ENCODE measurements around the gene TPBG.
A peak's percentile ranks its signal among the peaks of the same experiment; 100 is the strongest.

The TPBG gene

DNA sequence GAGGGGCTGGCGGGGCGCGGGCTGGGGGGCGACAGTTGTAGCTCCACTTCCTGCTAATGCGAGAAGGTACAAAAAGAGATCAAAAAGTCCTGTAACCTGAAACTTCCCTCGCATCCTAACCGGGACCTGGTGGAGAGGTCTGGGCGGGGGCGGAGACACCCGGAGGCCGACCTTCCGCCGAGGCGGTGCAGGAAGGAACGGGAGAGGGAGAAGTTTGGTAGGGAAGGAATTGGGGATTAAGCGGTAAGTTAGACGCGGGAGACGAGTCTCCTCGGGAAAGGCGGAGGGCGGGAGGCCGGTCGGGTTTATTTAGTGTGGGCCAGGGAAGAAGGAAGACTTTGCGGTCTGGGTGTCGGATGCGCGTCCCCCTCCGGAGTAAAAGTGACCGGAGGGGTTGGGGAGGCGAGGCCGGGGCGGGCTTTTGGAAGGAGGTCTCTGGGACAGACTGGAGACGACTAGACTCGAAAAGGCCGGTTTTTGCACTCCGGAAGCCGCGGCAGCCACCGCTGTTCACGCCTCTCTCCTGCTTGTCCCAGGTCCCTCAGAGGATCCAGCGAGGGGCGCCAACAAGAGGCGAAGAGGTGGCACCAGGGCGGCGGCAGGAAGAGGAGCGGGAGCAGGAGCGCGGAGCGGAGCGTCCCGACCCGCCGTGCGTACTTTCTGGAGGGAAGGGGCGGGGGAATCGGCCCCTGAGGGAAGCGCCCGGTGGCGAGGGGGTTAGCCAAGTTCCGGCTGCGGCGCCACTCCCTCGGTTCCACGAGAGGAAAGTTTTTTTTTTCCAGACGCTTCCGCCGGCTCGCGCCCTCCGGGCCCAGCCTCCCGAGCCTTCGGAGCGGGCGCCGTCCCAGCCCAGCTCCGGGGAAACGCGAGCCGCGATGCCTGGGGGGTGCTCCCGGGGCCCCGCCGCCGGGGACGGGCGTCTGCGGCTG lies 734 bp downstream of the TPBG start:
- H3K27ac Mint-ChIP-seq, result no peak overlapping the region

DNA sequence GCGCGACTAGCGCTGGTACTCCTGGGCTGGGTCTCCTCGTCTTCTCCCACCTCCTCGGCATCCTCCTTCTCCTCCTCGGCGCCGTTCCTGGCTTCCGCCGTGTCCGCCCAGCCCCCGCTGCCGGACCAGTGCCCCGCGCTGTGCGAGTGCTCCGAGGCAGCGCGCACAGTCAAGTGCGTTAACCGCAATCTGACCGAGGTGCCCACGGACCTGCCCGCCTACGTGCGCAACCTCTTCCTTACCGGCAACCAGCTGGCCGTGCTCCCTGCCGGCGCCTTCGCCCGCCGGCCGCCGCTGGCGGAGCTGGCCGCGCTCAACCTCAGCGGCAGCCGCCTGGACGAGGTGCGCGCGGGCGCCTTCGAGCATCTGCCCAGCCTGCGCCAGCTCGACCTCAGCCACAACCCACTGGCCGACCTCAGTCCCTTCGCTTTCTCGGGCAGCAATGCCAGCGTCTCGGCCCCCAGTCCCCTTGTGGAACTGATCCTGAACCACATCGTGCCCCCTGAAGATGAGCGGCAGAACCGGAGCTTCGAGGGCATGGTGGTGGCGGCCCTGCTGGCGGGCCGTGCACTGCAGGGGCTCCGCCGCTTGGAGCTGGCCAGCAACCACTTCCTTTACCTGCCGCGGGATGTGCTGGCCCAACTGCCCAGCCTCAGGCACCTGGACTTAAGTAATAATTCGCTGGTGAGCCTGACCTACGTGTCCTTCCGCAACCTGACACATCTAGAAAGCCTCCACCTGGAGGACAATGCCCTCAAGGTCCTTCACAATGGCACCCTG lies 1.6 kb downstream of the TPBG start:
- DNase-seq (ENCODE audit: low spot score), result no peak
- no peak overlapping the region for H3K27ac Mint-ChIP-seq
- peaks cover 62% of the 10 kb centered on the region for H3K27me3 Mint-ChIP-seq (ENCODE audit: low read depth)
- no peaks in the 10 kb centered on the region for H3K36me3 Mint-ChIP-seq (ENCODE audit: low read depth)
- peak overlapping the region; percentile 65 for H3K4me3 Mint-ChIP-seq
- H3K4me1 Mint-ChIP-seq (ENCODE audit: low read depth), result peaks cover 9% of the 10 kb centered on the region
- H3K9me3 Mint-ChIP-seq, result no peaks in the 10 kb centered on the region

More for the DNA sequence above, 734 bp downstream of the TPBG start:
- Mint-ChIP-seq H3K36me3 (ENCODE audit: low read depth) (no peaks in the 10 kb centered on the region), H3K27me3 (ENCODE audit: low read depth) (peaks cover 64% of the 10 kb centered on the region), H3K4me3 (peak overlapping the region; percentile 74), H3K9me3 (no peaks in the 10 kb centered on the region), H3K4me1 (ENCODE audit: low read depth) (peaks cover 9% of the 10 kb centered on the region)
- DNase-seq (ENCODE audit: low spot score), result no peak

DNA sequence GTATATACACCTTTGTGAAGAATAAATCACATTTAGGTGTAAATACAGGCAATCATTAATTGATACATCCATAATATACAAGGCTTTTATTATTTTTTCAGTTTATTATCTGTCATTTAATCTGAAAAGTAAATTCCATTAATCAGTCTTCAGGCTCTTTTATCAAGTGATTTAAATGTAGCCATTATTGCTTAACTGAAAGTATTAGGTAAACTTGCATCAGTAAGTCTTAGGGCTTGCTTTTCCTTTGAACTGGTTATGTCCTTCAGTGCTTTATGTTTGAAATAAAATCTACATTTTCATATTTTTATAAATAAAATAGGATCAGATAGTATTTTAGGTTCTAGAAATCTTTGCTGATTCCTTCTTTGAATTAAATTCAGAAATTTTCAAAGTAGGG lies 4.1 kb downstream of the TPBG start:
- Mint-ChIP-seq H3K27me3 (ENCODE audit: low read depth) (peaks cover 39% of the 10 kb centered on the region), H3K4me3 (no peak overlapping the region), H3K4me1 (ENCODE audit: low read depth) (peaks cover 9% of the 10 kb centered on the region), H3K9me3 (no peaks in the 10 kb centered on the region), H3K27ac (no peak overlapping the region), H3K36me3 (ENCODE audit: low read depth) (no peaks in the 10 kb centered on the region)
- DNase-seq (ENCODE audit: low spot score), result no peak

DNA sequence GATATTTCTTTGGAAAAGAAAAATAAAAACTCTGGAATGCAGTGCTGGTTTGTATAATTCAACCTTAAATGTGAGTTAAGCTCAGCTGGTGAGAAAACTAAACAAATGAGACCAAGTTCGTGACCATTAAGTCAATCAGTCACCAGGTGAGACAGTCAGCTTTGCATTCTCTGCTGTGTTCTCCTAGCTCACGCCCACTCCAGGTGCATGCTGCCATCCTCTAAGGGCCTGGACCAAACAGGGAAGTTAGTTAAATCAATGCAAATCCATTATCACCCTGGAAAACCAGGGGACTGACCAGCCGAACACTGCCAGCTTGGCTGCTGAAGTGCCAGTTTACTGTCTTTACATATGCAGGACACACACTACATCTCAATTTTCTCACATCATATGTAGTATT lies 7.2 kb downstream of the TPBG start:
- Mint-ChIP-seq H3K4me3 (no peak overlapping the region), H3K27ac (no peak overlapping the region), H3K36me3 (ENCODE audit: low read depth) (no peaks in the 10 kb centered on the region), H3K27me3 (ENCODE audit: low read depth) (peaks cover 16% of the 10 kb centered on the region), H3K9me3 (no peaks in the 10 kb centered on the region), H3K4me1 (ENCODE audit: low read depth) (no peaks in the 10 kb centered on the region)
- no peak for DNase-seq (ENCODE audit: low spot score)

DNA sequence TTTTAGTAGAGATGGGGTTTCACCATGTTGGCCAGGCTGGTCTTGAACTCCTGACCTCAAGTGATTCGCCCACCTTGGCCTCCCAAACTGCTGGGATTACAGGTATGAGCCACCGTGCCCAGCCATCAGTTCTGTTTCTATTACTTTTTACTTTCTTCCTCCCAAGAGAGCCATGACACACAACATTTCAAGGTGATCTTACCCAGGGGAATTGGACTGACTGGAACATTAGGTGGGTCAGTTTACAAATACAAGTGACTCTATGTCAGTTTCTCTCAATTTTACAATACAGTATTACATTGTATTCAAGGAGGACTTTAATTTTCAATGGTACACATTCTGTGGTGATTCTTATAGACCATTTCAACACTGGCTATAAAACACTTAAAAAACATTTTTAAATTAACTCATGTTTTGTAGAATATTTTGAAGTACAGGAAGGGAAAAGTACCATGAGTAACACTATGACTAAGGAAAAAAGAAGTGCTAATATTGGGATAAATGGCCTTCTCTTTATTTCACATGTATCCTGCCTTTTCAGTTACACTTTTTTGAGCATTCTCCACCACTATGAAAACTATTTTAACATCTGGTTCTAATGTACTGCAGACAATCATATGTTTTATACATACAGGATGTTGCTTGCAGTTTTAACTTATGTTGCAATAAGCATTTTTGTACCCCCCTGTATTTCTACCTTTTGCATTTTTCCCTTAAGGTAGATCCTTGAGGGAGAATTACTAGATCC lies 8.4 kb downstream of the TPBG start:
- H3K36me3 Mint-ChIP-seq (ENCODE audit: low read depth), result no peaks in the 10 kb centered on the region
- peaks cover 6% of the 10 kb centered on the region for H3K27me3 Mint-ChIP-seq (ENCODE audit: low read depth)
- no peak for DNase-seq (ENCODE audit: low spot score)
- H3K4me1 Mint-ChIP-seq (ENCODE audit: low read depth), result no peaks in the 10 kb centered on the region
- H3K9me3 Mint-ChIP-seq, result no peaks in the 10 kb centered on the region
- H3K27ac Mint-ChIP-seq, result no peak overlapping the region
- H3K4me3 Mint-ChIP-seq, result no peak overlapping the region

DNA sequence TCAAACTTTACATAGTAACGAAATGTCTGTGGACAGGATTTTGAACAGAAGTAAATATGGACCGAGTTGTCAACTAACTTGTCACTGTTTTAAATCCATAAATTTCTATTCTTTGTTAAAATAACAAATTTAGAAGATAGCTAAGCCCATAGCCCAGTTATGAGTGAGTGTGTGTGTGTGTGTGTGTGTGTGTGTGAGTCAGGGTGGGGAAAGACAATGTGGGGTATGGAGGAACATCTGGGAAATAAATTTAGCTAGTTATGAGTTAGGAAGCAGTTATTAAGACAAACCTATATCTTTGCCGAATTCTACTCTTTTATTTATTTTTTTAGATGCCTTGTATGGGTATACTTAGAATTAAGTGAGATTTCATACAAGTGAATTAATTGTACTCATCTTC lies 9.0 kb downstream of the TPBG start:
- no peaks in the 10 kb centered on the region for H3K9me3 Mint-ChIP-seq
- H3K27me3 Mint-ChIP-seq (ENCODE audit: low read depth), result peaks cover 6% of the 10 kb centered on the region
- no peak overlapping the region for H3K4me3 Mint-ChIP-seq
- H3K4me1 Mint-ChIP-seq (ENCODE audit: low read depth), result no peaks in the 10 kb centered on the region
- DNase-seq (ENCODE audit: low spot score), result no peak
- no peaks in the 10 kb centered on the region for H3K36me3 Mint-ChIP-seq (ENCODE audit: low read depth)
- no peak overlapping the region for H3K27ac Mint-ChIP-seq

DNA sequence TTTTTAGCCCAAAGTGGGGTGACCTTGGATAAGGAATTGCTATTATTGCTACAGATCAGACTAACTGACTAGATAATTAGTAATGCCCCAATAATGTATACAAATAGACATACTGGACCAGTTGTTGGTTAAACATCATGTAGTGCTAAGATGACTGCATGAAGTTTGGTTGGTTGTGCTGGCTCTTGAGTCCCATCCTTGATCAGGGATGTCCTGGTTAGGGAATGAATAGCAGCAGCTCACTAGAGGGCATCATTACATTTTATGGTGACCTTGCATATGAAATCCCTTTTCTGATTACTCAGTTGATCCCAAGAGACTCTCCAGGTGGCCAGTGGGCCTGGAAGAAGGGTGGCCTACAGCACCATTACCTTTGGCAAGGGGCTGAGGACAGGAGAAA lies 10.9 kb downstream of the TPBG start:
- H3K9me3 Mint-ChIP-seq, result no peaks in the 10 kb centered on the region
- H3K4me1 Mint-ChIP-seq (ENCODE audit: low read depth), result no peaks in the 10 kb centered on the region
- H3K27ac Mint-ChIP-seq, result no peak overlapping the region
- DNase-seq (ENCODE audit: low spot score), result no peak
- peaks cover 2% of the 10 kb centered on the region for H3K27me3 Mint-ChIP-seq (ENCODE audit: low read depth)
- H3K36me3 Mint-ChIP-seq (ENCODE audit: low read depth), result no peaks in the 10 kb centered on the region
- no peak overlapping the region for H3K4me3 Mint-ChIP-seq

DNA sequence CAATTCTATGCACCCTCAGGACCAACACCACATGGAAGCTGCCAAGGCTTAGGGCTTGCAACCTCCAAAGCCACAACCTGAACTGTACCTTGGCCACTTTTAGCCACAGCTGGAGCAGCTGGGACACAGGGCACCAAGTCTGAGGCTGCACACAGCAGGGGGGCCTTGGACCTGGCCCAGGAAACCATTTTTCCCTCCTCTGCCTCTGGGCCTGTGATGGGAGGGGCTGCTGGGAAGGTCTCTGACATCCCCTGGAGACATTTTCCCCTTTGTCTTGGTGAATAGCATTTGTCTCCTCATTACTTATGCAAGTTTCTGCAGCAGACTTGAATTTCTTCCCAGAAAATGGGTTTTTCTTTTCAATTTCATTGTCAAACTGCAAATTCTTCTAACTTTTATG lies 13.0 kb downstream of the TPBG start:
- no peak for DNase-seq (ENCODE audit: low spot score)
- no peaks in the 10 kb centered on the region for H3K36me3 Mint-ChIP-seq (ENCODE audit: low read depth)
- H3K4me3 Mint-ChIP-seq, result no peak overlapping the region
- H3K27ac Mint-ChIP-seq, result no peak overlapping the region
- H3K9me3 Mint-ChIP-seq, result no peaks in the 10 kb centered on the region
- H3K27me3 Mint-ChIP-seq (ENCODE audit: low read depth), result no peaks in the 10 kb centered on the region
- no peaks in the 10 kb centered on the region for H3K4me1 Mint-ChIP-seq (ENCODE audit: low read depth)

DNA sequence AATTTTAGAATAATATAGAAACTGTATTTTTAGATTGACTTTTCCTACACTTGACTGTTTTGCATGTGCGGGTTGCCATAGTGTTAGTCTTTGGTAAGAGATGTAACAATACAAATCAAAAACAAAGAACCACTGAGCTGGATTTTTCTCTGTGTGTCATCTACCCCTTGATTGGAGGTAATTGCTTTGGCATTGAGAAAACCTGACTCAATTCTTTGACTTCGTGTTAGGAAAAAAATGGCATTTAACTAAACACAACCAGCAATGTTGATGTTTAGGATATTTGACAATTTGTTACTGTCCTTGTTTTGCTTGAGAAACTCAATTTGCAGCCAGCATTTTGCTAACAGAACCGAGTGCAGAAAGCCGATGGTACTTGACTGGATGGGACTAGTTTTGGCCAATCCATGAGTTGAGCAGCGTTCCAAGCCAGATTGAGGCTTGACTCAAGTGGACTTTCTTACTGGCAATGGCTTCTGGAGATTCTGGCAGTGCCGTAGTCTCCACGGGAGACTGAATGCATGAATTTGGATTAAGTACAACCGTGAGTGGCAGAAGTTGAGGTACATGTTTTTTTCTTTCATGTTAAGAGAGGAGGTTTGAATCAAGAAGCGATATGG lies 17.1 kb downstream of the TPBG start:
- Mint-ChIP-seq H3K36me3 (ENCODE audit: low read depth) (no peaks in the 10 kb centered on the region), H3K4me1 (ENCODE audit: low read depth) (no peaks in the 10 kb centered on the region), H3K27ac (no peak overlapping the region), H3K27me3 (ENCODE audit: low read depth) (no peaks in the 10 kb centered on the region), H3K4me3 (no peak overlapping the region), H3K9me3 (no peaks in the 10 kb centered on the region)
- DNase-seq (ENCODE audit: low spot score), result no peak

DNA sequence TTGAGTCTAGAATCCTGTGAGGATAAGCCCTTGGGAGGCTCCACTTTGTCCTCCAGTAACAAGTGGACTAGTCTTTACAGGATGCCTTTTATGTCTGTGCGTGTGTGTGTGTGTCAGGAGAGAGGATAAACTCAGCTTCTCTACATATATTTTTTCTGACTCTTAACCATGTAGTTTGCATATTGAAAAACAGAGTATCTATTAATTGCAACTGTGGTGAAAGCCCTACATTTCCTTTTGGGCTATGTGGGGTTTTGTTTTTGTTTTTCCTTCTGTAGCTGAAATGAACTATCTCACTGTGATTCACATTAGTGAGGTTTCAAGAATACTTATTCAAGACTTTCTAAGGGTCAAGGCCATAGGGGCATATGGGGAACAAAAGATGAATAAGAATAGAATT lies 17.7 kb downstream of the TPBG start:
- Mint-ChIP-seq H3K4me1 (ENCODE audit: low read depth) (no peaks in the 10 kb centered on the region), H3K27me3 (ENCODE audit: low read depth) (no peaks in the 10 kb centered on the region), H3K9me3 (no peaks in the 10 kb centered on the region), H3K27ac (no peak overlapping the region), H3K4me3 (no peak overlapping the region), H3K36me3 (ENCODE audit: low read depth) (no peaks in the 10 kb centered on the region)
- DNase-seq (ENCODE audit: low spot score), result no peak

DNA sequence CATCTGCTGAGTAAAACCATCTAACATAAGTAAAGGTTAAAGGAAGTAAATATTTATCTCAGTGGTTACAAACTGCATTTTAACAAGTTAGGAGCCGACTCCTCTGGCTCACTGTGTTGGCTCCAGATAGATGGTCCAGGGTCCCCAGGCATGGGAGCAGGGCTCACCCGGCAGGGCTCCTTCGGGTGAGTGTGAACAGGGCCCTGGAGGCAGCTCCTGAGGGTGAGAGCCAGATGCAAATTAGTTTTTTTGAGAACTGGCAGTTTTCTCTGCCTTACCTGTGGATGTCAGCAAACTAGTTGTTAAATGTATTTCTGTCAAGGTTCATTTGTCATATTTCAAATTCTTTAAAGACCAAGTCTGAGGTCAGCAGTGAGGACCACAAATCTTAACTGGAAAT lies 21.5 kb downstream of the TPBG start:
- no peak overlapping the region for H3K4me3 Mint-ChIP-seq

DNA sequence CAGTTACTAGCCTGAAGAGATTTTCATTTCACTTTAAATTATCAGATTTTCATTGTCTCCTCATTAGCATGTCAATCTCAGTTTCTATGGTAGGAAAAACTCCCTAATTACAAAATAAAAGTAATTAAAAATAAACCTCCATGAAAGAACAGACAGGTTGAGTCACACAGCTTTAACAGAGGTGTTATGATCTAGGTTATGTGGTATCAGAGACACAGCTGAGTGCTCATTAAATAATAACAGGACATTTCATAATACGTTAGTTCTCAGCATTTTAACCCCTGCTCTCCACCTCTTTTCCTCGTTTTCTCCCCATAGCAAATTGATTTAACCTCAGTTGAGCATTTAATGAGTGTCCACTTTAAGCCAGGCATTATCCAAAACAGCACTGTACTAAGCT lies 21.9 kb downstream of the TPBG start:
- no peak overlapping the region for H3K4me3 Mint-ChIP-seq
- H3K9me3 Mint-ChIP-seq, result no peaks in the 10 kb centered on the region
- H3K4me1 Mint-ChIP-seq (ENCODE audit: low read depth), result no peaks in the 10 kb centered on the region
- H3K27ac Mint-ChIP-seq, result no peak overlapping the region
- no peaks in the 10 kb centered on the region for H3K27me3 Mint-ChIP-seq (ENCODE audit: low read depth)
- no peaks in the 10 kb centered on the region for H3K36me3 Mint-ChIP-seq (ENCODE audit: low read depth)
- no peak for DNase-seq (ENCODE audit: low spot score)

More for the DNA sequence above, 21.5 kb downstream of the TPBG start:
- Mint-ChIP-seq H3K4me1 (ENCODE audit: low read depth) (no peaks in the 10 kb centered on the region), H3K27me3 (ENCODE audit: low read depth) (no peaks in the 10 kb centered on the region), H3K27ac (no peak overlapping the region), H3K36me3 (ENCODE audit: low read depth) (no peaks in the 10 kb centered on the region), H3K9me3 (no peaks in the 10 kb centered on the region)
- no peak for DNase-seq (ENCODE audit: low spot score)

DNA sequence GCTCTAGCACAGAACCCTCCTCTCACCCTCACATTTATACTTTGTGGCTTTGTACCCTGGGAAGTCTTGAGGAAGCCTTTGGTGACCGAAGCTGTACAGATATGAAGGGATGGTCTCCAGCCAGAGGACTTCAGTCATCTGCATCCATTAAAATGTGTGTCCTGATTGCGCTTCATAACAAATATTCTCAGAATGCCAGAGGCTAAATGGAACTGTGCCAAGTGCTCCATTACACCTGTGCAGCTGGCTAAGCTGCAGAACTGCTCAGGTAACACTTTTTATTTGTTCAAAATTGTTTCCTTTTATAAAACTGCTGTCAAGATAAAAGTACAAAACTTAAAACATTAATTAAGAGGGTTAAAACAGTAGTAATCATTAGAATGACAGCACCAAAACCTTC lies 22.3 kb downstream of the TPBG start:
- no peak for DNase-seq (ENCODE audit: low spot score)
- Mint-ChIP-seq H3K9me3 (no peaks in the 10 kb centered on the region), H3K27me3 (ENCODE audit: low read depth) (no peaks in the 10 kb centered on the region), H3K36me3 (ENCODE audit: low read depth) (no peaks in the 10 kb centered on the region), H3K4me3 (no peak overlapping the region), H3K4me1 (ENCODE audit: low read depth) (no peaks in the 10 kb centered on the region), H3K27ac (no peak overlapping the region)
